Panc1 (cell line): ENCODE data around the gene CDKN2D. TPM values are rescaled to one million over a fixed set of nuclear protein-coding genes. Genes with fewer than 3 reads are reported as not detected.

Experiments
- ATAC-seq: fragments of 200-7000 bp; cut with Tn5 transposase; 2 replicates; pipeline ENCODE4 v1.9.1; 2020; ENCODE audit warnings: mild to moderate bottlenecking, moderate library complexity
- BruUV-seq: library from RNA; stranded (reverse); fragments of 400-500 nt; replicated peaks from 2 replicates; lab custom pipeline; 2021; lab: Mats Ljungman, UMichigan
- CTCF ChIA-PET: fragments of 300-600 bp; sonication (Branson Sonifier 250); formaldehyde crosslinking; loops from one replicate; lab custom pipeline; 2022; ENCODE audit warnings: antibody characterized with exemption; lab: Charles Lee
- POLR2A ChIA-PET: fragments of 300-600 bp; sonication (Branson Sonifier 250); formaldehyde crosslinking; loops from one replicate; lab custom pipeline; 2022; ENCODE audit warnings: antibody characterized with exemption; lab: Charles Lee
- DNase-seq: peaks from one replicate; pipeline ENCODE4 v3.0.0-alpha.2; 2010; ENCODE audit warnings: low read depth, low spot score
- H3K27ac ChIP-seq: 2 replicates; pipeline ENCODE4 v1.5.1; 2011; ENCODE audit warnings: mild to moderate bottlenecking, low read length, inconsistent platforms
- H3K27me3 ChIP-seq: fragments of 200-500 bp; sonication (Bioruptor generic); 2 replicates; pipeline ENCODE4 v1.6.0; 2014; ENCODE audit warnings: low read length, inconsistent platforms; ENCODE audit not compliant: control insufficient read depth, insufficient read depth
- H3K36me3 ChIP-seq: fragments of 200-500 bp; sonication (Bioruptor generic); 2 replicates; pipeline ENCODE4 v1.5.1; 2014; ENCODE audit warnings: inconsistent platforms, mild to moderate bottlenecking, low read length, moderate library complexity; ENCODE audit not compliant: control insufficient read depth, insufficient read depth
- H3K4me1 ChIP-seq: 2 replicates; pipeline ENCODE4 v1.5.1; 2011; ENCODE audit warnings: inconsistent platforms, mild to moderate bottlenecking, low read length, moderate library complexity; ENCODE audit not compliant: control insufficient read depth, insufficient read depth
- H3K4me3 ChIP-seq, 2 experiments: 2 replicates each; pipeline ENCODE4 v1.5.1; 2011 to 2012; ENCODE audit warnings: low read depth in 2 of 2, low read length in 2 of 2, mild to moderate bottlenecking in 2 of 2, inconsistent platforms in 1 of 2, moderate library complexity in 1 of 2
- H3K9me3 ChIP-seq: fragments of 200-500 bp; sonication (Bioruptor generic); 2 replicates; pipeline ENCODE4 v1.5.1; 2014; ENCODE audit warnings: low read depth, mild to moderate bottlenecking, inconsistent platforms, low read length, moderate library complexity; ENCODE audit not compliant: control insufficient read depth, insufficient read depth
- CTCF ChIP-seq: fragments of 450-650 bp; IDR thresholded peaks from 2 replicates; pipeline ENCODE4 v1.5.1; 2017; ENCODE audit warnings: mild to moderate bottlenecking
- POLR2AphosphoS5 ChIP-seq: IDR thresholded peaks from 2 replicates; pipeline ENCODE4 v1.6.1; 2012; ENCODE audit warnings: mild to moderate bottlenecking, low read depth, low read length, moderate library complexity
- REST ChIP-seq, 2 experiments: IDR thresholded peaks; 2 replicates each; pipeline ENCODE4 v1.6.1; 2011 to 2012; ENCODE audit warnings: low read depth in 2 of 2, control low read depth in 1 of 2, low read length in 1 of 2, mild to moderate bottlenecking in 1 of 2, moderate library complexity in 1 of 2; ENCODE audit not compliant: insufficient read depth in 1 of 2
- SIN3A ChIP-seq: IDR thresholded peaks from 2 replicates; pipeline ENCODE4 v1.6.1; 2012; ENCODE audit warnings: low read depth, mild to moderate bottlenecking, low read length, moderate library complexity, borderline replicate concordance; ENCODE audit not compliant: insufficient read depth
- TCF7L2 ChIP-seq: IDR thresholded peaks from 2 replicates; pipeline ENCODE4 v1.6.1; 2011; ENCODE audit warnings: mild to moderate bottlenecking, low read depth, low read length, inconsistent platforms
- in situ Hi-C: cut with HindIII; loops from 2 replicates; pipeline ENCODE4 v1.10.0; 2016; ENCODE audit warnings: low sequenced_read_pairs, low pct_unique_long_range_greater_than_20kb
- intact Hi-C: fragments of 100-400 bp; cut with micrococcal nuclease; formaldehyde crosslinking; loops from one replicate; pipeline ENCODE4 v1.10.0; 2022; ENCODE audit not compliant: unreplicated experiment
- total RNA-seq: library from RNA; stranded (reverse); gene quantifications from one replicate; pipeline ENCODE4 v1.2.1, GENCODE V29; 2021; ENCODE audit not compliant: unreplicated experiment

CDKN2D gene
- total RNA-seq, 1 experiment from 2014 or later: 7.3 TPM

DNA sequence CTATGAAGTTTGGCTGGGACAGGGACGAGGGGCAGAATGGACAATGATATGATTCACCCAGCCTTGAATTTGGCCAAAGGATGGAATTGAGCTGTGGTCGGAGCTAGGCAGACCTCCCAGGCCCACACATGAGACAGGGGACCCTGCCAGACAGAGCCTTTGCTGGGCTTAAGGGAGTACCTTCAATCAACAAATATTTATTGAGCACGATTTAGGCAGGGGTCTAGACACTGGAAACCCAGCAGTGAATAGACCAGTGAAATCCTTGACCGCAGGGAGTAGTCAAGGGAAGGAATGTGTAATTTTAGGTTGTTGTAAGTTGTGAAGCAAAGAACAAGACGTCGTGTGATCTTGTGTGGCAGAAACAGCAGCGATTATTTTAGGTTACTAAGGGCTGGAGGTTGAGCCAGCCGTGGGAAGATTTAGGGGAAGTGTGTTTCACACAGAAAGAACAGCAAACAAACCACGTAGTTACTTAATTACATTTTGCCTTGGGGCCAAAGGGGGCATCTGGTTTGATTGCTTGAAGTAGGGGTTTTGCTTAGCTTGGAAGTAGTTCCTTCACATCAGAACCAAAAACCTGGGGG is 35.2 kb upstream of the CDKN2D start:
- Histone ChIP-seq H3K36me3 (no peaks in the 10 kb centered on the region), H3K9me3 (no peaks in the 10 kb centered on the region), H3K4me1 (peaks cover 16% of the 10 kb centered on the region), H3K4me3 (no peak overlapping the region), H3K27ac (no peak overlapping the region), H3K27me3 (no peaks in the 10 kb centered on the region)
- DNase-seq (no peak), ATAC-seq (no peak)
- BruUV-seq: TSS peak; percentile 73
- ChIA-PET POLR2A (interaction anchor here (0.6 kb wide), 1 partner anchor 17 kb away, joined by 13 read pairs; no protein-coding TSS in a partner anchor), CTCF (interaction anchor here (0.5 to 0.7 kb wide), 2 partner anchors 40 to 55 kb away, joined by 3 read pairs; no protein-coding TSS in a partner anchor)
- intact Hi-C loops: no loop called here
- in situ Hi-C loops: no loop called here
- TF ChIP-seq SIN3A (no peak), POLR2AphosphoS5 (no peak), CTCF (no peak), REST (IDR thresholded peaks at IDR 0.05; ENCODE audit: insufficient read depth in 1 of 2, low read depth in 2 of 2, low read length in 1 of 2) (no peak), TCF7L2 (no peak)

DNA sequence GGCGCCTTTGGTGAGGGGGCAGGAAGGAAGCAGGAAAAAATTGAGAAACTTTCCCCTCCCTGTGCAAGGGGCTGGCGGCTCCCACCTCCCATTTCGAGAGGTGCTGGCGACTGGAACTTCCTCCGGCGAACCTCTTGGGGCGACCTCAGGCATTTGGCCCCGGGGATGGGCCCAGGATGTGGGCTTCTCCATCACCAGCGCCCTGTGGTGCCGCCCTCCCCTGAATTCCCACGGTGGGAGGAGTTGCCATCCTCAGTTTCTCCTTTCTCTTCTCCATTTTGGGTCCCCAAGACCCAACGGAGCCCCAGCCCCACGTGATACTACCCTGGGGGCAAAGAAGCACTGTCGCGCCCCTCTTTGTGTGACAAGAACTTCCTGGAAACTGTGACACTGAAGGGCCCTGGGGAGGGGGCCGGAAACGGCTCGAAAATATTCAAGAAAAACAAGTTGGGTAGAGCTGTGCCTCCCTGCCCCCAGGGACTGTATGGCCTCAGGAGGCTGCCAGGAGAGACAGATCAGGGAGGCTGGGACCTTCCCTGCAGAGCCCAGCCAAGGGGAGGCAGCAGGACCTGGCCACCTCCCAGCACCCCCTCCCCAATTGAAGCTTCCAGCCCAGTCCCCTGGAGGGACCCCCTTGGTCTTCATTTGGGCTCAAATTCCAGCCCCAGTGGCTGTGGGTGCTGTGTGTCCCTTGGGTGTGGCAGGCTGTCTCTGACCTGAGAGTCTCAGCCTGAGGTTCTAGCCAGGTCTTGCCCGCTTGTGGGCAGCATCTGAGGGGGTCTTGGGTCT is 34.5 kb upstream of the CDKN2D start:
- TF ChIP-seq CTCF (no peak), POLR2AphosphoS5 (no peak), TCF7L2 (no peak), REST (IDR thresholded peaks at IDR 0.05; ENCODE audit: insufficient read depth in 1 of 2, low read depth in 2 of 2, low read length in 1 of 2) (no peak), SIN3A (no peak)
- POLR2A ChIA-PET: no interaction called here
- CTCF ChIA-PET: no interaction called here
- H3K4me3 ChIP-seq: peak overlapping the region; percentile 63 to 71
- H3K36me3 ChIP-seq: no peaks in the 10 kb centered on the region
- ATAC-seq (no peak), DNase-seq (no peak)
- in situ Hi-C loops (no loop called here), intact Hi-C loops (no loop called here)
- H3K27me3 ChIP-seq: no peaks in the 10 kb centered on the region
- no peaks in the 10 kb centered on the region for H3K9me3 ChIP-seq
- H3K27ac ChIP-seq: peak overlapping the region; percentile 68
- peaks cover 16% of the 10 kb centered on the region for H3K4me1 ChIP-seq
- no TSS peak for BruUV-seq
